ENCODE results near the gene EPHA1.

DNA sequence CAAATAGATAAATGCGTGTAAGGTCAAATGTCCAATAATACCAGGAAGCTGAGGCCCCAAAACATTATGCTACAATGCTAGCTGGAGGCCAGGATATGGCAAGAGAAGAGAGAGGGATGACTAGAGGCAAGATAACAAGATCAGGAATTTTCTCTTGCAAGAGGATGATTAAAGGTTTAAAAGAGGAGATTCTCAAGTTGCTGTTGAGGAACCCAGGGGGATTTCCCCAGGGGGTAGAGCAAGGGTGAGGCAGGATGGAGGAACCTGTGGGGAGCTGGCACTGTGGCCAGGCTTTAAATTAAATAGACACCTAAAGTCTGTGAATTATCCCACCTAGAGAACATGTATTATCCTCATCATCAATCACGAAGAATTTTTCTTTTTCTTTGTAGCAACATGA, 31.2 kb upstream of the EPHA1 start:
- TF ChIP-seq CTCF (IDR thresholded peaks at IDR 0.05; ENCODE audit: low read length) (no peak), EZH2 (optimal IDR thresholded peaks at IDR 0.05; ENCODE audit: low read depth, low read length) (no peak)
